GM12891 (cell line): Measurements from ENCODE around the gene HS3ST3B1.

Source experiments
- PAX5 ChIP-seq: IDR thresholded peaks from 2 replicates; pipeline ENCODE4 v1.6.1; 2011; ENCODE audit warnings: low read length, moderate library complexity, mild to moderate bottlenecking; ENCODE audit not compliant: insufficient read depth, severe bottlenecking
- POLR2A ChIP-seq: IDR thresholded peaks from 2 replicates; pipeline ENCODE4 v1.6.1; 2011; ENCODE audit warnings: low read depth, low read length, control low read depth
- POLR2AphosphoS5 ChIP-seq: IDR thresholded peaks from 2 replicates; pipeline ENCODE4 v1.6.1; 2011; ENCODE audit warnings: low read depth, low read length, control low read depth
- POU2F2 ChIP-seq: IDR thresholded peaks from 2 replicates; pipeline ENCODE4 v1.6.1; 2011; ENCODE audit warnings: low read depth, mild to moderate bottlenecking, control low read depth, low read length, moderate library complexity
- SPI1 ChIP-seq: IDR thresholded peaks from 2 replicates; pipeline ENCODE4 v1.6.1; 2011; ENCODE audit warnings: low read depth, low read length, control low read depth
- TAF1 ChIP-seq: IDR thresholded peaks from 2 replicates; pipeline ENCODE4 v1.6.1; 2011; ENCODE audit warnings: low read depth, low read length, control low read depth

DNA sequence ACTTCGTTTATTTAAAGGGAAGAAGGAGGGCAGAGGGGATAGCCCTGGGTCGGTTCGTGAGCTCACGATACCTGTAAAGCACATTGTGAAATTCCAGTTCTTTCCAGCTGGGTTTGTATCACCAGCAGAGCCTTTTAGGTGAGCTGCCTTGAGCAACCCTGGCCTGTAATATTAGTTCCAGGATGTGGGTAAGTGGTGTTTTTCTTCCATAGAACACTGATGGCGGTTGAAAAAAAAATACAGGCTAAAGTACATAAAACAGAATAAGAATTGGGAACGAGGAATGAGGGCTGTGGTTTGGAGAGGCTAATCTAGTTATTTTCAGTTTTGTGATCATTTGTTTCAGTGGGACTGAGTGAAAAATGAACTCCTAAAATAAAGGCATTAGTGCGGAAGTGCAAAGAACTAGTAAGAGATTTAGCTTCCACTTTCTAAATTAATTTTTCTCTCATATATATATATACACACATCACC lies 20.6 kb downstream of the HS3ST3B1 start:
- no peak for TF ChIP-seq POLR2AphosphoS5
- no peak for TF ChIP-seq POLR2A
- TF ChIP-seq TAF1, result no peak
- TF ChIP-seq POU2F2, result no peak
- no peak for TF ChIP-seq SPI1
- TF ChIP-seq PAX5, result no peak
